IPS-NIHi7 (cell line): ENCODE data around the gene FAM83G.
"Not testable (repeated sequence)": the region's sequence is repeated elsewhere in the genome, so short reads cannot be mapped to it uniquely, and the experiment has no call there.

ENCODE experiments used
- DNase-seq: peaks from one replicate; pipeline ENCODE4 v3.0.0; 2012; ENCODE audit warnings: mixed read lengths; ENCODE audit errors: extremely low spot score

The FAM83G gene

GRCh38 chr17:18967916-18968315 lies 36.6 kb downstream of the FAM83G start:
- no peak for DNase-seq

- peak; percentile 54 for DNase-seq
Measured at GRCh38 chr17:18966831-18967624, 37.5 kb downstream of the FAM83G start.

- DNase-seq, result no peak
Measured at GRCh38 chr17:18965530-18966236, 38.9 kb downstream of the FAM83G start.

DNA sequence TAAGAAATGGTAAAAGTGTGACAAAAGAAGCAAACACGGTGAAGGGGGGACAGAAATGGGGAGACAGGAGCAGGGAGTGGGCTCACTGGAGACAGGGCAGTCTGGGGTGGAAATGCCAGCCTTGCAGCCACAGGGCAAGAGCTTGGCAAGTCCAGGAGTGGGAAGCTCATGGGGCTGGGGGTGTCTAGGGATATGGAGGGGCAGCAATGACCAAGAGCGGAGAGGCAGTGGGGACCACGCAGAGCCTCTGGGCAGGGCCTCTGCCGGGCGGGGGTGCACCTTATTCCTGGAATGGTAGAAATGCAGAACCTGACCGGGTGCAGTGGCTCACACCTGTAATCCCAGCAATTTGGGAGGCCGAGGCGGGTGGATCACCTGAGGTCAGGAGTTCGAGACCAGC lies 40.0 kb downstream of the FAM83G start:
- no peak for DNase-seq

DNA sequence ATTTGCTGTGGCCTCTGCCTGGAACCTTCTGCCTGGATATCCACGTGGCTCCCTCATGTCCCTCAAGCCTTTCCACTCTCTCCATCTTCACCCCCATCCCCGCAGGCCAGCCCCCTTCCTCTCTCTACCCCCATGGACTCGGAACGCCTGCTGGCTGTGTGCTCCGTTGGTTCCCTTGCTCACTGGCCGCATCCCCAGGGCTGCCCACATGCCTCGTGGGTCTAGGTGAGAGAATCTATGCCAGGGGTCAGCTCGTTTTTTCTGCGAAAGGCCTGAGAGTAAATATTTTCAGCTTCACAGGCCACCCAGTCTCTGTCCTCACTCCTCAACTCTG lies 40.6 kb downstream of the FAM83G start:
- no peak for DNase-seq

- no peak for DNase-seq
Measured at GRCh38 chr17:18963126-18964017, 41.2 kb downstream of the FAM83G start.

DNA sequence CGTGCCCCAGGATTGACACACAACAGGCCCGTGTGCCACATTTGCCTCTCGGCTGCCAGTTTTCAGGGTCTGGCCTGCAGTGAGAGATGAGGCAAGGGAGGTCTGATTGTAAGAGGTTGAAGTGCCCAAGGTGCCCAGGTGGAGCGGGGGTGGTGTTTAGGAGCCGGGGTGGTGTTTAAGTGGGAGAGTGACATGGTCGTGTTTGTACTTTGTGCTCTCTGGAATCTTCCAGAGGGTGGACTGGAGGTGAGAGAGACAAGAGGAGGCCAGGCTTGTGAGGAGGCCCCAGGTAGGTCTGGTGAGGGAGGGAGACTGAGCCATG lies 42.1 kb downstream of the FAM83G start:
- DNase-seq, result no peak

DNA sequence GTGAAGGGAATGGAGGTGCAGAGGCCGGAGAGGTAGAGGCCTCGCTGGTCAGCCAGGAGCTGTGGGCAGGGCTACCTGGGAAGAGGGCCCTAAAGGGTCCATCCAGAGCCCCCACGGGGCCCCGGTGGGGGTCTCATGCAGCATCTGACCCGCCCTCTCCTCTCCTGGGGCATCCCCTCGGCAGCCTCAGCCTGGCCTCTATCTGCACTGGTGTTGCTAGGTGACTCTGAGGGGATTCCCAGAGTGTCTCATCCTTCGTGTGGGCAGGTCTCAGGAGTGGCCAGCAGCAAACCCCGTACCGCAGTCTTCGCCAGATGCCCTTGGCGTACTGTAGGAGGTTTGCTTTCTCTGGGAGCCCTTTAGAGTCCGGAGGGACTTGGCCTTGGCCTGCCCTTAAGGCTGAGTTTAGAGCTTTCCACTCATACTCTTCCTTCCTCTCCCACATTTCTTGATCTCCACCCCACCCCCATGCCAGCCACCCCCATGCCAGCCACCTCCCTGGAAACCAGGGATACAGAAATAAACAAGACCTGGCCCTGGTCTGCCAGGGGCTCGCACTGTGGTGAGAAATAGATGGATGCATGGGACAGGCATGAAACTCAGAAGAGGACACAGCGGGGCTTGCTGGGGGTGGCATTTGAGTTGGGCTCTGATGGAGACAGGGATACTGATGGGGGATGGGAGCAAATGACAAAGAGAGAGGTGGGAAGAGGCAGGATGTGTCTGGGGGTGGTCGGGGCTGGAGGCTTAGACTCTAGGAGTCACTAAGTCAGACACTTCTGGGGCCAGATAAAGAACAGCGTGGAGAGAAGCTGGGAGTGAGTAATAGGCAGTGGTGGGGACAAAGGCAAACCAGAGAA lies 42.7 kb downstream of the FAM83G start:
- DNase-seq, result no peak

- DNase-seq, result peak; percentile 94
Measured at GRCh38 chr17:18960803-18961511, 43.6 kb downstream of the FAM83G start.

GRCh38 chr17:18960241-18960665 lies 44.3 kb downstream of the FAM83G start:
- no peak for DNase-seq

DNA sequence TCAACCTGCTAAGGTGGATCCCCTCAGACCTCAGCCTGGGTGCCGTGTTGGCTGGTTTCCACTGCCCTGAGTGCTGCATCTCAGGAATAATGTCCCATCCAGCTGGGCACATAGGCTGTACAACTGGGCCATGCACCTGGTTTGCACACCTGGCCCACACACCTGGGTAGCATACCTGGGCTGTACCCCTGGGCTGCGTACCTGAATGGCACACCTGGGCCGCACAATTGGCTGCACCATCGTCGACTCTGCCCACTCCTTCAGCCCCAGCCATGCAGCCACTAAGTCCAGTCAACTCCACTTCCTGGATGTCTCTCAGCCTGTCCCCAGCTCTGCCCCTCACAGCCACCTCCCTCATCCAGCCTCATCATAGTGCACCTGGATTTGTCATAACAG lies 44.7 kb downstream of the FAM83G start:
- no peak for DNase-seq

DNA sequence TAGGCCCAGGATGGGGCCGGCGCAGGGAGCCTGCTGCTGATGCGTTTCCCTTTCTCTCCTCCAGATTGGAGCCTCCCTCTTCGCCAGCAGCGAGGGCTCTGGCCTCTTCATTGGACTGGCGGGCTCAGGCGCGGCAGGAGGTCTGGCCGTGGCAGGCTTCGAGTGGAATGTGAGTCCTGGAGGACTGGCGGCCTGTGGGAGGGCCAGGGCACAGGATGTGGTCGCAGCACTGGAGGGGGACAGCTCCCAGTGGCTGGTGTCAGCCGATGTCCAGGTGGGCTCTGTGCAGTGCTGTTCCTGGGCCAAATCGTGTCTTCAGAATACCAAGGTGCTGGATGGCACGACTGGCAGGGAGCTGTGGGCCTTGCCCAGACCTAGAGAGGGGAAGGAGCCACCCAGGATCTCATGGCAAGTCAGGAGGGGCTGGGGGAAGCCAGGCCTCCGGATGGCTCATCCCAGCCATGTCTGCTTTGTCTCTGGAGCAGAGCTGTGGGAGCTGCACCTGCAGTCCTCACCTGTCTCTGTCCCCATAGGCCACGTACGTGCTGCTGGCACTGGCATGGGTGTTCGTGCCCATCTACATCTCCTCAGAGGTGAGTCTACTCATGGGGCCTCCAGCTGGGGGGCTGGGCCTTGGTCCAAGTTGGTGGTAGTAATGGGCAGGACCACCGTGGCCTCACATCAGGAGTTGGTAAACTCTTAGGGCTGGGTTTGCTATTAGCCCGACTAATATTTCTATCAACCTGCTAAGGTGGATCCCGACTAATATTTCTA lies 45.3 kb downstream of the FAM83G start:
- DNase-seq, result no peak

DNA sequence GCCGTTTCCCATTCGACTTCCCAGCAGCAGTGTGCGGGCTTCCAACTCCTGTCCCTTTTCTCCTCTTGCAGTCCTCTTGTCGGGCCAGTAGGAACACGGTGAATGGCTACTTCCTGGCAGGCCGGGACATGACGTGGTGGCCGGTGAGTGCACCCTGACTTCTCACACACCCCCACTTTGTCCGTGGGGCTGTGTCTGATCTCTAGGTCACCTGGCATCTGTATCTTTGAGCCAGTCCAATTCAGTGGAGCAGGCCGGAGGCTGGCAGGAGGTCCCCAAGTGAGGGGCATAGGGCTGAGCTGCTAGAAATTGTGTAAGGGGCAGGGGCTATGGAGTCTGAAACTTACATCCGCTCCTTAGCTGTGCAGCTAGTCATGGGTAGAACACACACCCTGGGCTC lies 46.0 kb downstream of the FAM83G start:
- DNase-seq, result no peak

DNA sequence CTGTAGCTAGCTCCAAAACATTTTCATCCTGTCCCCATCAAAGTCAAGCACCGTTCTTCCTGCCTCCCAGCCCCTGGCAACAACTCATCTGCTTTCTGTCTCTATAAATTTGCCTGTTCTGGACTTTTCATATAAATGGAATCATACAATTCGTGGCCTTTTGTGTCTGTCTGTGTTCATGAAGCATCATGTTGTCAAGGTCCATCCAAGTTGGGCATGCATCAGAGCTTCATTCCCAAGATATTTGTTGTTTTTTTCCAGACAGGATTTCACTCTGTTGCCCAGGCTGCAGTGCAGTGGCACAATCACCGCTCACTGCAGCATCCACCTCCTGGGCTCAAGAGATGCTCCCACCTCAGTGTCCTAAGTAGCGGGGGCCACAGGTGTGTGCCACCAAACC lies 46.7 kb downstream of the FAM83G start:
- no peak for DNase-seq

GRCh38 chr17:18956581-18956980 lies 48.0 kb downstream of the FAM83G start:
- DNase-seq, result no peak

DNA sequence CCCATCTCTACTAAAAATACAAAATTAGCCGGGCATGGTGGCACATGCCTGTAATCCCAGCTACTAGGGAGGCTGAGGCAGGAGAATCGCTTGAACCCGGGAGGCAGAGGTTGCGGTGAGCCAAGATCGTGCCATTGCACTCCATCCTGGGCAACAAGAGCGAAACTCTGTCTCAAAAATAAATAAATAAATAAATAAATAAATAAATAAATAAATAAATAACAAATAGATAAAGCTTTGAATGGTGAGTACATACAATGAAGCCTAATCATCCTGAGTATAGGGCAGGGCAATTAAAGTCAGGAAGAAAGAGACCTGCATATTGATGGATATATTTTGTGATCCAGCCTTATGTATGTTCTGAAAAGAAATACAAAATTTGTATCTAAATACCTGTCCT lies 48.5 kb downstream of the FAM83G start:
- not testable (repeated sequence) for DNase-seq

DNA sequence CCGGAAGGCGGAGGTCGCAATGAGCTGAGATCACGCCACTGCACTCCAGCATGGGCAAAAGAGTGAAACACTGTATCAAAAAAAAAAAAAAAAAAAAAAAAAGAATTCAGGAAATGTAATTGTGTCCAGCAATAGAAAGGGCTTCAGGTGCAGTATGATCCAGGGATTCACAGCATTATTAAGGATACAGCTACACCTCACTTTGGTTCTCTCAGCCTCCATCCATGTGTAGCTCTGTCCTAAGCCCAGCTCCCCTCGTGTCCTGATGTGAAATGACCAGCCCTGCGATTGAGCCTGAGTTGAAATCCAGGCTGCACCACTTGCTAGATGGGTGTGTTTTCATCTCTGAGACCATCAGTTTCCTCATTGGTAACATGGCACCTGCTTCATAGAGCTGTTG lies 49.6 kb downstream of the FAM83G start:
- no peak for DNase-seq

DNA sequence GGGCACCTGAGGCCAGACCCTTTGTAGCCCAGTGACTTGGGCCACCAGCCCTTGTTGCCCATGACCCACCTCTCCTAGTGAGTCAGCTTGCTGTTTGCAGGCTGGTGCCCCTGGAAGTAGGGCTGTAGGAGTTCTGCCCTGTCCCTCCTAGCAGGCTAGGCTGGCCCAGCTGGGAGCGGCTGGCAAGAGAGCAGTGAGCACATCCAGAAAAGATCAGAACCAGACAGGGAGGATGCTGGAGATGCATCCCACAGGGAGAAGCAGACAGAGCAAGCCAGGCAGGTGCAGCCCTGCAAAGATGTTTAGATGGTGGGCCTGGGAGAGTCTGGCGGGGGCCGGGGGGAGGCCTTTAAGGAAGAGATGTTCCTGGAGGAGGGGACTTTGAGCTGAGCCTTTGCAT lies 50.2 kb downstream of the FAM83G start:
- DNase-seq, result no peak

- no peak for DNase-seq
Measured at GRCh38 chr17:18953231-18953728, 51.3 kb downstream of the FAM83G start.
